ENCODE data around the gene GPC5. TPM values are rescaled to one million over a fixed set of nuclear protein-coding genes. Genes with fewer than 3 reads are reported as not detected.

Gene GPC5
- total and polyA plus RNA-seq, 7 donors = 0.23 TPM; not detected in 6

- H3K4me3 ChIP-seq = no peak overlapping the region
- no peaks in the 10 kb centered on the region for H3K4me1 ChIP-seq
- intact Hi-C loops (cut with DNase I) = no loop called here
- TF ChIP-seq CTCF (IDR thresholded peaks at IDR 0.05) = no peak
- WGBS, 3 donors = 82 to 95% (median 87%) methylated on average over 4 of the region's 4 CpGs
- H3K9me3 ChIP-seq = no peaks in the 10 kb centered on the region
- ATAC-seq (no peak), DNase-seq (no peak)
- H3K27me3 ChIP-seq (ENCODE audit: insufficient read depth in 3 of 3, low read length in 2 of 3) = no peaks in the 10 kb centered on the region
- H3K36me3 ChIP-seq (ENCODE audit: insufficient read depth in 1 of 2, low read depth in 1 of 2) = no peaks in the 10 kb centered on the region
- no peak overlapping the region for H3K27ac ChIP-seq
These were observed 631.2 kb downstream of the GPC5 start for GRCh38 chr13:92029641-92030040.

GRCh38 chr13:92038905-92039304 lies 640.5 kb downstream of the GPC5 start:
- intact Hi-C loops (cut with DNase I) = no loop called here
- no peak overlapping the region for H3K27ac ChIP-seq
- no peak for TF ChIP-seq CTCF (IDR thresholded peaks at IDR 0.05)
- no peak overlapping the region for H3K4me3 ChIP-seq
- H3K27me3 ChIP-seq (ENCODE audit: insufficient read depth in 3 of 3, low read length in 2 of 3) = peaks cover 0 to 2% (median 0%) of the 10 kb centered on the region in 3 donors
- DNase-seq (no peak), ATAC-seq (no peak)
- WGBS, 3 donors = 82 to 96% (median 83%) methylated on average over 2 of the region's 2 CpGs
- no peaks in the 10 kb centered on the region for H3K4me1 ChIP-seq
- no peaks in the 10 kb centered on the region for H3K36me3 ChIP-seq (ENCODE audit: insufficient read depth in 1 of 2, low read depth in 1 of 2)
- no peaks in the 10 kb centered on the region for H3K9me3 ChIP-seq

GRCh38 chr13:92042522-92042921 lies 644.1 kb downstream of the GPC5 start:
- H3K27me3 ChIP-seq (ENCODE audit: insufficient read depth in 3 of 3, low read length in 2 of 3) = peaks cover 0 to 2% (median 0%) of the 10 kb centered on the region in 3 donors
- no peaks in the 10 kb centered on the region for H3K4me1 ChIP-seq
- no peak for TF ChIP-seq CTCF (IDR thresholded peaks at IDR 0.05)
- no peak overlapping the region for H3K4me3 ChIP-seq
- no peaks in the 10 kb centered on the region for H3K9me3 ChIP-seq
- H3K36me3 ChIP-seq (ENCODE audit: insufficient read depth in 1 of 2, low read depth in 1 of 2) = no peaks in the 10 kb centered on the region
- intact Hi-C loops (cut with DNase I) = no loop called here
- no peak overlapping the region for H3K27ac ChIP-seq
- DNase-seq = no peak
- WGBS, 3 donors = 75 to 79% (median 78%) methylated on average over 4 of the region's 4 CpGs
- ATAC-seq = no peak

GRCh38 chr13:92044351-92044750 lies 645.9 kb downstream of the GPC5 start:
- Histone ChIP-seq H3K27ac (no peak overlapping the region), H3K27me3 (ENCODE audit: insufficient read depth in 3 of 3, low read length in 2 of 3) (peaks cover 0 to 2% (median 0%) of the 10 kb centered on the region in 3 donors), H3K36me3 (ENCODE audit: insufficient read depth in 1 of 2, low read depth in 1 of 2) (no peaks in the 10 kb centered on the region), H3K4me3 (no peak overlapping the region), H3K9me3 (no peaks in the 10 kb centered on the region), H3K4me1 (no peaks in the 10 kb centered on the region)
- intact Hi-C loops (cut with DNase I) = no loop called here
- no peak for TF ChIP-seq CTCF (IDR thresholded peaks at IDR 0.05)
- DNase-seq (no peak), ATAC-seq (no peak)
- 64 to 89% (median 79%) methylated on average over 3 of the region's 3 CpGs for WGBS, 3 donors

GRCh38 chr13:92054389-92054788 lies 656.0 kb downstream of the GPC5 start:
- ATAC-seq (no peak), DNase-seq (no peak)
- Histone ChIP-seq H3K27me3 (ENCODE audit: insufficient read depth in 3 of 3, low read length in 2 of 3) (no peaks in the 10 kb centered on the region), H3K4me1 (no peaks in the 10 kb centered on the region), H3K36me3 (ENCODE audit: insufficient read depth in 1 of 2, low read depth in 1 of 2) (no peaks in the 10 kb centered on the region), H3K9me3 (no peaks in the 10 kb centered on the region), H3K27ac (no peak overlapping the region), H3K4me3 (no peak overlapping the region)
- intact Hi-C loops (cut with DNase I) = no loop called here
- no peak for TF ChIP-seq CTCF (IDR thresholded peaks at IDR 0.05)
